CD4-positive, CD25-positive, alpha-beta regulatory T cell (primary cell): Measurements from ENCODE around the gene CTRB2. TPM values are rescaled to one million over a fixed set of nuclear protein-coding genes. Genes with fewer than 3 reads are reported as not detected.
A peak's percentile ranks its signal among the peaks of the same experiment; 100 is the strongest.

ENCODE experiments used
- ATAC-seq, 2 donors: fragments of 150-1000 bp; cut with Tn5 transposase; one replicate each; pipeline ENCODE4 v1.10.0; 2021; ENCODE audit warnings: low read depth in 2 of 2, moderate number of reproducible peaks in 2 of 2, moderate library complexity in 1 of 2
- DNase-seq, 3 donors: peaks; one replicate each; pipeline versions ENCODE4 v3.0.0 to v3.0.0-alpha.2; 2012 to 2022; ENCODE audit warnings: mixed read lengths in 1 of 3
- H3K27ac ChIP-seq: one replicate; pipeline ENCODE4 v1.7.0; 2013; ENCODE audit warnings: mild to moderate bottlenecking, low read length; ENCODE audit not compliant: insufficient read depth, poor library complexity, severe bottlenecking
- H3K27me3 ChIP-seq: one replicate; pipeline ENCODE4 v1.7.0; 2013; ENCODE audit warnings: low read length; ENCODE audit not compliant: control insufficient read depth, insufficient read depth
- H3K36me3 ChIP-seq: one replicate; pipeline ENCODE4 v1.7.0; 2013; ENCODE audit warnings: mild to moderate bottlenecking, low read length, moderate library complexity; ENCODE audit not compliant: control insufficient read depth, insufficient read depth
- H3K4me1 ChIP-seq: 2 replicates; pipeline ENCODE4 v1.7.0; 2013; ENCODE audit warnings: mild to moderate bottlenecking, low read length; ENCODE audit not compliant: insufficient read depth, control insufficient read depth, poor library complexity, severe bottlenecking
- H3K4me3 ChIP-seq: one replicate; pipeline ENCODE4 v1.7.0; 2013; ENCODE audit warnings: low read depth, mild to moderate bottlenecking, low read length, moderate library complexity
- H3K9me3 ChIP-seq, 2 experiments: 1 replicate in 1 of 2; 2 replicates in 1 of 2; pipeline ENCODE4 v1.7.0; 2013; ENCODE audit warnings: low read length in 2 of 2, mild to moderate bottlenecking in 1 of 2, moderate library complexity in 1 of 2; ENCODE audit not compliant: control insufficient read depth in 2 of 2
- H3K27ac Mint-ChIP-seq, 3 donors: one replicate each; pipeline ENCODE4 v1.8.0; 2020 to 2022; ENCODE audit warnings: mild to moderate bottlenecking in 3 of 3, mixed read lengths in 3 of 3, moderate library complexity in 2 of 3
- H3K27me3 Mint-ChIP-seq: one replicate; pipeline ENCODE4 v1.8.0; 2022; ENCODE audit warnings: mild to moderate bottlenecking, mixed read lengths
- H3K36me3 Mint-ChIP-seq: one replicate; pipeline ENCODE4 v1.8.0; 2020; ENCODE audit warnings: mixed read lengths
- H3K4me1 Mint-ChIP-seq, 4 donors: one replicate each; pipeline ENCODE4 v1.8.0; 2020 to 2022; ENCODE audit warnings: mixed read lengths in 4 of 4, mild to moderate bottlenecking in 1 of 4
- H3K4me3 Mint-ChIP-seq, 4 donors: one replicate each; pipeline ENCODE4 v1.8.0; 2020 to 2022; ENCODE audit warnings: mild to moderate bottlenecking in 4 of 4, mixed read lengths in 4 of 4, moderate library complexity in 3 of 4
- H3K9me3 Mint-ChIP-seq, 7 donors: one replicate each; pipeline ENCODE4 v1.8.0; 2020 to 2022; ENCODE audit warnings: mixed read lengths in 7 of 7, mild to moderate bottlenecking in 3 of 7, moderate library complexity in 2 of 7
- polyA plus RNA-seq, 4 donors: library from polyadenylated mRNA; unstranded; fragments of 300-500 nt; fragmentation: Illumina TruSeq; gene quantifications; one replicate each; pipeline ENCODE4 v1.2.3, GENCODE V29; 2021
- total RNA-seq: library from RNA; stranded (reverse); gene quantifications from one replicate; pipeline ENCODE4 v1.2.3, GENCODE V29; 2022

The CTRB2 gene
- total and polyA plus RNA-seq, 5 donors from 2014 or later, result not detected

- H3K4me3 ChIP-seq, result no peak overlapping the region
- H3K27ac Mint-ChIP-seq, result peak overlapping the region in 1 of 3 donors; percentile 59
- peaks cover 4% of the 10 kb centered on the region for H3K27me3 Mint-ChIP-seq
- H3K4me1 Mint-ChIP-seq, result peaks cover 0 to 6% (median under 1%) of the 10 kb centered on the region in 4 donors
- H3K36me3 Mint-ChIP-seq, result no peaks in the 10 kb centered on the region
- no peaks in the 10 kb centered on the region for H3K9me3 ChIP-seq
- no peak overlapping the region for H3K4me3 Mint-ChIP-seq
- H3K4me1 ChIP-seq, result no peaks in the 10 kb centered on the region
- ATAC-seq, result no peak
- no peak for DNase-seq
- no peak overlapping the region for H3K27ac ChIP-seq
- no peaks in the 10 kb centered on the region for H3K36me3 ChIP-seq
- no peaks in the 10 kb centered on the region for H3K27me3 ChIP-seq
- H3K9me3 Mint-ChIP-seq, result no peaks in the 10 kb centered on the region
These were observed 32.7 kb upstream of the CTRB2 start for GRCh38 chr16:75239542-75240122.

GRCh38 chr16:75238853-75239541, 32.0 kb upstream of the CTRB2 start:
- Histone ChIP-seq H3K4me1 (no peaks in the 10 kb centered on the region), H3K4me3 (no peak overlapping the region), H3K27ac (no peak overlapping the region), H3K27me3 (no peaks in the 10 kb centered on the region), H3K36me3 (no peaks in the 10 kb centered on the region), H3K9me3 (no peaks in the 10 kb centered on the region)
- no peaks in the 10 kb centered on the region for H3K9me3 Mint-ChIP-seq
- no peak overlapping the region for H3K27ac Mint-ChIP-seq
- no peaks in the 10 kb centered on the region for H3K36me3 Mint-ChIP-seq
- H3K4me1 Mint-ChIP-seq, result peaks cover 0 to 4% (median 2%) of the 10 kb centered on the region in 4 donors
- no peak overlapping the region for H3K4me3 Mint-ChIP-seq
- no peak for DNase-seq
- no peak for ATAC-seq
- H3K27me3 Mint-ChIP-seq, result no peaks in the 10 kb centered on the region

- ATAC-seq, result no peak
- Mint-ChIP-seq H3K4me3 (no peak overlapping the region), H3K27ac (no peak overlapping the region), H3K36me3 (no peaks in the 10 kb centered on the region), H3K27me3 (no peaks in the 10 kb centered on the region), H3K4me1 (peaks cover 0 to 5% (median 3%) of the 10 kb centered on the region in 4 donors), H3K9me3 (no peaks in the 10 kb centered on the region)
- Histone ChIP-seq H3K27ac (no peak overlapping the region), H3K9me3 (no peaks in the 10 kb centered on the region), H3K36me3 (no peaks in the 10 kb centered on the region), H3K4me1 (no peaks in the 10 kb centered on the region), H3K4me3 (no peak overlapping the region), H3K27me3 (no peaks in the 10 kb centered on the region)
- DNase-seq, result no peak
These were observed 31.3 kb upstream of the CTRB2 start for GRCh38 chr16:75238132-75238852.

GRCh38 chr16:75237398-75238131, 30.6 kb upstream of the CTRB2 start:
- Histone ChIP-seq H3K27ac (no peak overlapping the region), H3K27me3 (no peaks in the 10 kb centered on the region), H3K4me3 (no peak overlapping the region), H3K36me3 (no peaks in the 10 kb centered on the region), H3K4me1 (no peaks in the 10 kb centered on the region), H3K9me3 (no peaks in the 10 kb centered on the region)
- Mint-ChIP-seq H3K9me3 (no peaks in the 10 kb centered on the region), H3K27me3 (no peaks in the 10 kb centered on the region), H3K4me3 (no peak overlapping the region), H3K36me3 (no peaks in the 10 kb centered on the region), H3K27ac (no peak overlapping the region), H3K4me1 (peaks cover 0 to 4% (median 2%) of the 10 kb centered on the region in 4 donors)
- no peak for ATAC-seq
- DNase-seq, result no peak

- H3K36me3 ChIP-seq, result no peaks in the 10 kb centered on the region
- no peaks in the 10 kb centered on the region for H3K4me1 ChIP-seq
- H3K27ac ChIP-seq, result no peak overlapping the region
- no peak overlapping the region for H3K4me3 ChIP-seq
- H3K27ac Mint-ChIP-seq, result no peak overlapping the region
- no peaks in the 10 kb centered on the region for H3K27me3 Mint-ChIP-seq
- no peak overlapping the region for H3K4me3 Mint-ChIP-seq
- no peak for DNase-seq
- ATAC-seq, result no peak
- no peaks in the 10 kb centered on the region for H3K9me3 ChIP-seq
- H3K9me3 Mint-ChIP-seq, result no peaks in the 10 kb centered on the region
- peaks cover 0 to 4% (median 2%) of the 10 kb centered on the region in 4 donors for H3K4me1 Mint-ChIP-seq
- no peaks in the 10 kb centered on the region for H3K36me3 Mint-ChIP-seq
- H3K27me3 ChIP-seq, result no peaks in the 10 kb centered on the region
These were observed 29.9 kb upstream of the CTRB2 start for GRCh38 chr16:75236736-75237397.

GRCh38 chr16:75236232-75236631, 29.3 kb upstream of the CTRB2 start:
- Histone ChIP-seq H3K27me3 (no peaks in the 10 kb centered on the region), H3K27ac (no peak overlapping the region), H3K4me1 (no peaks in the 10 kb centered on the region), H3K9me3 (no peaks in the 10 kb centered on the region), H3K4me3 (no peak overlapping the region), H3K36me3 (no peaks in the 10 kb centered on the region)
- Mint-ChIP-seq H3K4me3 (no peak overlapping the region), H3K36me3 (no peaks in the 10 kb centered on the region), H3K9me3 (no peaks in the 10 kb centered on the region), H3K27me3 (no peaks in the 10 kb centered on the region), H3K27ac (peak overlapping the region in 2 of 3 donors; percentile 57 to 72), H3K4me1 (peaks cover 0 to 4% (median 2%) of the 10 kb centered on the region in 4 donors)
- no peak for ATAC-seq
- no peak for DNase-seq

- Histone ChIP-seq H3K27me3 (no peaks in the 10 kb centered on the region), H3K4me3 (no peak overlapping the region), H3K9me3 (no peaks in the 10 kb centered on the region), H3K4me1 (no peaks in the 10 kb centered on the region), H3K36me3 (no peaks in the 10 kb centered on the region), H3K27ac (no peak overlapping the region)
- Mint-ChIP-seq H3K36me3 (no peaks in the 10 kb centered on the region), H3K27me3 (no peaks in the 10 kb centered on the region), H3K4me1 (peaks cover 0 to 4% (median 2%) of the 10 kb centered on the region in 4 donors), H3K9me3 (no peaks in the 10 kb centered on the region), H3K27ac (peak overlapping the region in 1 of 3 donors; percentile 72), H3K4me3 (no peak overlapping the region)
- DNase-seq (no peak), ATAC-seq (no peak)
These were observed 28.8 kb upstream of the CTRB2 start for GRCh38 chr16:75235721-75236193.
